HepG2 (cell line): Measurements from ENCODE around the gene MXRA8. TPM values are rescaled to one million over a fixed set of nuclear protein-coding genes. Genes with fewer than 3 reads are reported as not detected.
A peak's percentile ranks its signal among the peaks of the same experiment; 100 is the strongest.

Experiments used
- CBX5 ChIP-seq: sonication (generic); formaldehyde crosslinking; IDR thresholded peaks from 2 replicates; pipeline ENCODE4 v1.4.0; 2020; ENCODE audit warnings: missing genetic modification reagents, borderline replicate concordance
- EED ChIP-seq: sonication (generic); formaldehyde crosslinking; IDR thresholded peaks from 2 replicates; pipeline ENCODE4 v1.5.0; 2020; ENCODE audit warnings: mild to moderate bottlenecking, missing genetic modification reagents
- ELF1 ChIP-seq: sonication (generic); formaldehyde crosslinking; IDR thresholded peaks from 2 replicates; pipeline ENCODE4 v1.4.0; 2020; ENCODE audit warnings: missing genetic modification reagents
- FOXK1 ChIP-seq: sonication (generic); formaldehyde crosslinking; IDR thresholded peaks from 2 replicates; pipeline ENCODE4 v1.4.0; 2020; ENCODE audit warnings: low read depth, missing genetic modification reagents, borderline replicate concordance
- HDAC2 ChIP-seq: sonication (generic); formaldehyde crosslinking; IDR thresholded peaks from 2 replicates; pipeline ENCODE4 v1.4.0; 2020; ENCODE audit warnings: missing genetic modification reagents
- KLF16 ChIP-seq, 2 experiments: sonication (generic) in 1 of 2; formaldehyde crosslinking in 1 of 2; IDR thresholded peaks; 2 replicates each; pipeline versions ENCODE4 v1.6.1 to v1.8.0; 2016 to 2023; ENCODE audit warnings: missing genetic modification reagents in 2 of 2, missing compliant biosample characterization in 1 of 2
- MYPOP ChIP-seq: sonication (generic); formaldehyde crosslinking; IDR thresholded peaks from 2 replicates; pipeline ENCODE4 v1.8.1; 2023; ENCODE audit warnings: mild to moderate bottlenecking, moderate library complexity, missing genetic modification reagents
- NCOA1 ChIP-seq: sonication (generic); formaldehyde crosslinking; IDR thresholded peaks from 2 replicates; pipeline ENCODE4 v1.9.0; 2021; ENCODE audit warnings: missing genetic modification reagents
- NFRKB ChIP-seq: fragments of 450-650 bp; IDR thresholded peaks from 2 replicates; pipeline ENCODE4 v1.6.1; 2017
- PPARG ChIP-seq: conservative IDR thresholded peaks from 2 replicates; pipeline ENCODE4 v1.6.1; 2016; ENCODE audit warnings: missing biosample characterization, missing genetic modification reagents
- REPIN1 ChIP-seq: sonication (generic); formaldehyde crosslinking; IDR thresholded peaks from 2 replicates; pipeline ENCODE4 v1.8.0; 2022; ENCODE audit warnings: missing genetic modification reagents, low read depth, mild to moderate bottlenecking, borderline replicate concordance
- RFX3 ChIP-seq: IDR thresholded peaks from 2 replicates; pipeline ENCODE4 v1.6.1; 2016; ENCODE audit warnings: missing biosample characterization, missing genetic modification reagents
- SCMH1 ChIP-seq: sonication (generic); formaldehyde crosslinking; IDR thresholded peaks from 2 replicates; pipeline ENCODE4 v1.9.0; 2021; ENCODE audit warnings: missing genetic modification reagents, mild to moderate bottlenecking, borderline replicate concordance
- SKI ChIP-seq: fragments of 450-650 bp; IDR thresholded peaks from one replicate; pipeline ENCODE4 v1.6.1; 2018; ENCODE audit warnings: mild to moderate bottlenecking; ENCODE audit not compliant: partially characterized antibody
- SRSF4 ChIP-seq: fragments of 200-400 bp; formaldehyde crosslinking; IDR thresholded peaks from one replicate; pipeline ENCODE4 v1.6.1; 2018; ENCODE audit warnings: mild to moderate bottlenecking, low read depth, low read length, moderate library complexity; ENCODE audit not compliant: poor library complexity, severe bottlenecking
- TOPORS ChIP-seq: sonication (generic); formaldehyde crosslinking; IDR thresholded peaks from 2 replicates; pipeline ENCODE4 v1.8.0; 2023; ENCODE audit warnings: mild to moderate bottlenecking, missing genetic modification reagents
- ZNF101 ChIP-seq: sonication (generic); formaldehyde crosslinking; IDR thresholded peaks from 2 replicates; pipeline ENCODE4 v1.4.0; 2020; ENCODE audit warnings: mild to moderate bottlenecking, low read depth, missing genetic modification reagents, borderline replicate concordance
- ZNF224 ChIP-seq: sonication (generic); formaldehyde crosslinking; IDR thresholded peaks from 2 replicates; pipeline ENCODE4 v1.5.0; 2020; ENCODE audit warnings: mild to moderate bottlenecking, missing genetic modification reagents
- ZNF253 ChIP-seq: sonication (generic); formaldehyde crosslinking; IDR thresholded peaks from 2 replicates; pipeline ENCODE4 v1.8.0; 2022; ENCODE audit warnings: mild to moderate bottlenecking, missing genetic modification reagents, borderline replicate concordance
- ZNF33A ChIP-seq: sonication (generic); formaldehyde crosslinking; IDR thresholded peaks from 2 replicates; pipeline ENCODE4 v1.5.1; 2020; ENCODE audit warnings: missing genetic modification reagents, mild to moderate bottlenecking, moderate library complexity, borderline replicate concordance
- ZNF589 ChIP-seq: sonication (generic); formaldehyde crosslinking; conservative IDR thresholded peaks from 2 replicates; pipeline ENCODE4 v1.8.0; 2022; ENCODE audit warnings: mild to moderate bottlenecking, moderate library complexity, missing genetic modification reagents
- ZNF607 ChIP-seq: sonication (generic); formaldehyde crosslinking; IDR thresholded peaks from 2 replicates; pipeline ENCODE4 v1.5.1; 2020; ENCODE audit warnings: missing genetic modification reagents, mild to moderate bottlenecking, borderline replicate concordance
- polyA plus RNA-seq, 8 experiments: library from polyadenylated mRNA; depleted of rRNA in 3 of 8; stranded (reverse) in 7 of 8; unstranded in 1 of 8; fragments of >200 nt; fragmentation: Illumina TruSeq in 4 of 8; extraction: Trizol in 4 of 8; gene quantifications; 2 replicates each; pipeline versions ENCODE4 v1.2.1 to v1.2.3, GENCODE V29; 2011 to 2016; ENCODE audit warnings: low read depth in 4 of 8, missing spikeins in 1 of 8, mixed read lengths in 1 of 8; ENCODE audit not compliant: insufficient read depth in 1 of 8
- total RNA-seq, 5 experiments: library from RNA; depleted of rRNA; stranded (reverse); fragments of >200 nt; fragmentation: Illumina TruSeq; extraction: Trizol; gene quantifications; 2 replicates each; pipeline ENCODE4 v1.2.3, GENCODE V29; 2016; ENCODE audit warnings: low read depth in 1 of 5
- TF ChIP-seq, protein P1 (sequence below): sonication (generic); formaldehyde crosslinking; IDR thresholded peaks from 2 replicates; pipeline ENCODE4 v1.4.0; 2020; ENCODE audit warnings: mild to moderate bottlenecking, missing genetic modification reagents, borderline replicate concordance
- TF ChIP-seq, protein P2 (sequence below): fragments of 450-650 bp; IDR thresholded peaks from 2 replicates; pipeline ENCODE4 v1.6.1; 2016

MXRA8 gene
- total and polyA plus RNA-seq, 2 of the 13 experiments (the other 11 are each of a cell fraction or from before 2014, with no cell fraction given): 19.8 to 44.8 TPM

DNA sequence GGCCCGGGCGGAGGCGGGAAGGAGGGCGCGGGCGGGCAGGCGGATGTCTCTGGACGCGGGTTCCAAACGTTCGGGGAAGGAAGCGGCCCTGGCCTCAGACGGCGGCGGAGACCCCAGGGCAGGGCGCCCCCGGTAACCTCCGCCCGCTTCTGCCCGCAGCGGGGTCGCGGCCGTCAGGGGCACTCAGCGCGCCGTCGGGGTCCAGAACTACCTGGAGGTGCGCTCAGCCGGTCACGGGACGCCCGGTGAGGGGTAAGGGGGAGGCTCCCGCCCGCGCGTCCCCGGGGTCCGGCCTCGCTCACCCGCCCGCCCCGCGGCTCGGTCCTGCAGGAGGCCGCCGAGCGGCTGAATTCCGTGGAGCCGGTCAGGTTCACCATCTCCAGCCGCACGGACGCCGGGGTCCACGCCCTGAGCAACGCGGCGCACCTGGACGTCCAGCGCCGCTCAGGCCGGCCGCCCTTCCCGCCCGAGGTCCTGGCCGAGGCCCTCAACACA lies 49.6 kb downstream of the MXRA8 start (continued):
- TF ChIP-seq, protein P1, sequence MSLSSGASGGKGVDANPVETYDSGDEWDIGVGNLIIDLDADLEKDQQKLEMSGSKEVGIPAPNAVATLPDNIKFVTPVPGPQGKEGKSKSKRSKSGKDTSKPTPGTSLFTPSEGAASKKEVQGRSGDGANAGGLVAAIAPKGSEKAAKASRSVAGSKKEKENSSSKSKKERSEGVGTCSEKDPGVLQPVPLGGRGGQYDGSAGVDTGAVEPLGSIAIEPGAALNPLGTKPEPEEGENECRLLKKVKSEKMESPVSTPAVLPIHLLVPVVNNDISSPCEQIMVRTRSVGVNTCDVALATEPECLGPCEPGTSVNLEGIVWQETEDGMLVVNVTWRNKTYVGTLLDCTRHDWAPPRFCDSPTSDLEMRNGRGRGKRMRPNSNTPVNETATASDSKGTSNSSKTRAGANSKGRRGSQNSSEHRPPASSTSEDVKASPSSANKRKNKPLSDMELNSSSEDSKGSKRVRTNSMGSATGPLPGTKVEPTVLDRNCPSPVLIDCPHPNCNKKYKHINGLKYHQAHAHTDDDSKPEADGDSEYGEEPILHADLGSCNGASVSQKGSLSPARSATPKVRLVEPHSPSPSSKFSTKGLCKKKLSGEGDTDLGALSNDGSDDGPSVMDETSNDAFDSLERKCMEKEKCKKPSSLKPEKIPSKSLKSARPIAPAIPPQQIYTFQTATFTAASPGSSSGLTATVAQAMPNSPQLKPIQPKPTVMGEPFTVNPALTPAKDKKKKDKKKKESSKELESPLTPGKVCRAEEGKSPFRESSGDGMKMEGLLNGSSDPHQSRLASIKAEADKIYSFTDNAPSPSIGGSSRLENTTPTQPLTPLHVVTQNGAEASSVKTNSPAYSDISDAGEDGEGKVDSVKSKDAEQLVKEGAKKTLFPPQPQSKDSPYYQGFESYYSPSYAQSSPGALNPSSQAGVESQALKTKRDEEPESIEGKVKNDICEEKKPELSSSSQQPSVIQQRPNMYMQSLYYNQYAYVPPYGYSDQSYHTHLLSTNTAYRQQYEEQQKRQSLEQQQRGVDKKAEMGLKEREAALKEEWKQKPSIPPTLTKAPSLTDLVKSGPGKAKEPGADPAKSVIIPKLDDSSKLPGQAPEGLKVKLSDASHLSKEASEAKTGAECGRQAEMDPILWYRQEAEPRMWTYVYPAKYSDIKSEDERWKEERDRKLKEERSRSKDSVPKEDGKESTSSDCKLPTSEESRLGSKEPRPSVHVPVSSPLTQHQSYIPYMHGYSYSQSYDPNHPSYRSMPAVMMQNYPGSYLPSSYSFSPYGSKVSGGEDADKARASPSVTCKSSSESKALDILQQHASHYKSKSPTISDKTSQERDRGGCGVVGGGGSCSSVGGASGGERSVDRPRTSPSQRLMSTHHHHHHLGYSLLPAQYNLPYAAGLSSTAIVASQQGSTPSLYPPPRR (CRISPR knock-in tag): no peak
- TF ChIP-seq ZNF101 (no peak), SKI (no peak), ZNF607 (peak; percentile 10; the same call in 1 of the 2 replicates), ELF1 (no peak), ZNF33A (CRISPR knock-in tag) (no peak), RFX3 (CRISPR knock-in tag) (no peak), SRSF4 (no peak), EED (no peak), NFRKB (no peak), FOXK1 (CRISPR knock-in tag) (no peak), CBX5 (no peak), ZNF589 (CRISPR knock-in tag) (no peak), ZNF224 (CRISPR knock-in tag) (peak; percentile 4; the same call in 1 of the 2 replicates), TOPORS (CRISPR knock-in tag) (no peak), PPARG (no peak), HDAC2 (no peak), MYPOP (CRISPR knock-in tag) (no peak), SCMH1 (CRISPR knock-in tag) (no peak), NCOA1 (CRISPR knock-in tag) (0 out of 2 replicates have a peak, but pooled peaks have one; percentile 26), ZNF253 (no peak), KLF16 (CRISPR knock-in tag; IDR thresholded peaks at IDR 0.05) (no peak), REPIN1 (CRISPR knock-in tag) (no peak)
- TF ChIP-seq, protein P2, sequence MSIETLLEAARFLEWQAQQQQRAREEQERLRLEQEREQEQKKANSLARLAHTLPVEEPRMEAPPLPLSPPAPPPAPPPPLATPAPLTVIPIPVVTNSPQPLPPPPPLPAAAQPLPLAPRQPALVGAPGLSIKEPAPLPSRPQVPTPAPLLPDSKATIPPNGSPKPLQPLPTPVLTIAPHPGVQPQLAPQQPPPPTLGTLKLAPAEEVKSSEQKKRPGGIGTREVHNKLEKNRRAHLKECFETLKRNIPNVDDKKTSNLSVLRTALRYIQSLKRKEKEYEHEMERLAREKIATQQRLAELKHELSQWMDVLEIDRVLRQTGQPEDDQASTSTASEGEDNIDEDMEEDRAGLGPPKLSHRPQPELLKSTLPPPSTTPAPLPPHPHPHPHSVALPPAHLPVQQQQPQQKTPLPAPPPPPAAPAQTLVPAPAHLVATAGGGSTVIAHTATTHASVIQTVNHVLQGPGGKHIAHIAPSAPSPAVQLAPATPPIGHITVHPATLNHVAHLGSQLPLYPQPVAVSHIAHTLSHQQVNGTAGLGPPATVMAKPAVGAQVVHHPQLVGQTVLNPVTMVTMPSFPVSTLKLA: no peak
